ENCODE data around the gene GDF2.

GDF2 gene

DNA sequence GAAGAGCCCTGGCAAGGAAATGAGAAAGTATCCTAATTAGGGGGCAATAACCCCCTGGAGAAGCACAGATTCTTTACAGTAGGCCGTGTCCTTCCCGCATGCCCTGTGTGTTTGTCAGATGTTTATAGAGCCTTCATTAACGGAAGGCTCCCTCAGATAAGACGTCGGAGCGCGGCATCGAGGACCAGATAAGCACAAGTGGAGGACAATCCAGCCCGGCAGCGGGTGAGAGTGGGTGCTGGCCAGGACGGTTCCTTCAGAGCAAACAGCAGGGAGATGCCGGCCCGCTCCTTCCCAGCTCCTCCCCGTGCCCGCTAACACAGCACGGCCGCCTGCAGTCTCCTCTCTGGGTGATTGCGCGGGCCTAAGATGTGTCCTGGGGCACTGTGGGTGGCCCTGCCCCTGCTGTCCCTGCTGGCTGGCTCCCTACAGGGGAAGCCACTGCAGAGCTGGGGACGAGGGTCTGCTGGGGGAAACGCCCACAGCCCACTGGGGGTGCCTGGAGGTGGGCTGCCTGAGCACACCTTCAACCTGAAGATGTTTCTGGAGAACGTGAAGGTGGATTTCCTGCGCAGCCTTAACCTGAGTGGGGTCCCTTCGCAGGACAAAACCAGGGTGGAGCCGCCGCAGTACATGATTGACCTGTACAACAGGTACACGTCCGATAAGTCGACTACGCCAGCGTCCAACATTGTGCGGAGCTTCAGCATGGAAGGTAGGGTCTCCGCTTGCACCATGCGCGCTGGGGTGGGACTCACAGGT is at the start of gene GDF2:
TSS of gene GDF2 (plus strand) at position 155 of the 762 bp plus-strand sequence. CDS start at position 370, 215 bp downstream.
- H3K4me3 ChIP-seq (ENCODE audit: low read depth, low read length), result no peak within 1 kb of the TSS
- TF ChIP-seq, protein P1, sequence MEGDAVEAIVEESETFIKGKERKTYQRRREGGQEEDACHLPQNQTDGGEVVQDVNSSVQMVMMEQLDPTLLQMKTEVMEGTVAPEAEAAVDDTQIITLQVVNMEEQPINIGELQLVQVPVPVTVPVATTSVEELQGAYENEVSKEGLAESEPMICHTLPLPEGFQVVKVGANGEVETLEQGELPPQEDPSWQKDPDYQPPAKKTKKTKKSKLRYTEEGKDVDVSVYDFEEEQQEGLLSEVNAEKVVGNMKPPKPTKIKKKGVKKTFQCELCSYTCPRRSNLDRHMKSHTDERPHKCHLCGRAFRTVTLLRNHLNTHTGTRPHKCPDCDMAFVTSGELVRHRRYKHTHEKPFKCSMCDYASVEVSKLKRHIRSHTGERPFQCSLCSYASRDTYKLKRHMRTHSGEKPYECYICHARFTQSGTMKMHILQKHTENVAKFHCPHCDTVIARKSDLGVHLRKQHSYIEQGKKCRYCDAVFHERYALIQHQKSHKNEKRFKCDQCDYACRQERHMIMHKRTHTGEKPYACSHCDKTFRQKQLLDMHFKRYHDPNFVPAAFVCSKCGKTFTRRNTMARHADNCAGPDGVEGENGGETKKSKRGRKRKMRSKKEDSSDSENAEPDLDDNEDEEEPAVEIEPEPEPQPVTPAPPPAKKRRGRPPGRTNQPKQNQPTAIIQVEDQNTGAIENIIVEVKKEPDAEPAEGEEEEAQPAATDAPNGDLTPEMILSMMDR (IDR thresholded peaks at IDR 0.05; ENCODE audit: low read depth, low read length), result no peak

GRCh38 chr10:47276071-47276470 is 46.2 kb upstream of the GDF2 start:
- TF ChIP-seq, protein P1 (IDR thresholded peaks at IDR 0.05; ENCODE audit: low read depth, low read length), result no peak
- no peak overlapping the region for H3K4me3 ChIP-seq (ENCODE audit: low read depth, low read length)

DNA sequence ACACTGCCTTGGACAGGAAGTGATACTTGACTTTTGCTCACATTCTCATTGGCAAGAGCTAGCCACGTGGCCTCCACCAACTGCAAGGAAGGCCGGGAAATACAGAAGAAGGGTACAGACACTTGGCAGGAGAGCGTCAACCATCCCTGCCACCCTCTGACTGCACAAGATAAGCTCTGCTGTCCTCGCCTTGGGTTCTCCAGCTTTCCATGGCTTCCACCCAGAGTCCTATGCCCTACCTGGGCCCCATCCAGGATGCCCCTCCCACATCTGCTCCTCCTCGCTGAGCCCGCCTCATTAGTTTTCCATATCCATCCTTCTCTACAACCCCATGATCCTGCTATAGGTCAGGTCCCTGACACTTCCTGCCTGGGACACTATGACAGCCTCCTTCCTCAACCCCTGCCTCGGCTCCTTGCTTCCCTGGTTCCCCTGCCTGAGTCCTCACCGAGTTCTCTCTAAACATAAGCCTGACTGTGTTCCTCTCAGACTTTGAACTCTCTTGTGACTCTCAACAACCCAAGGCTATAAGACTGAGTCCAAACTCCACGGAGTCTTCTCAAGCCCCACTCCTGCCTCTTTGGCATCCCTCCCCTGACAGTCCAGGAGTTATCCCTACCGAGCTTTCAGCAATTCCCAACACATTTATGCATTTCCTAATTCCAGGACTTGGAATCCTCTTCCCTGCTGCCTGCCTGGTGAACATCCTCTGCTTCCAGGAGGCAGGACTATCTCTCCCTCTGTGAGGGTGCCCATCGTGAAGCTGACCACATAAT is 45.5 kb upstream of the GDF2 start:
- H3K4me3 ChIP-seq (ENCODE audit: low read depth, low read length), result no peak overlapping the region

DNA sequence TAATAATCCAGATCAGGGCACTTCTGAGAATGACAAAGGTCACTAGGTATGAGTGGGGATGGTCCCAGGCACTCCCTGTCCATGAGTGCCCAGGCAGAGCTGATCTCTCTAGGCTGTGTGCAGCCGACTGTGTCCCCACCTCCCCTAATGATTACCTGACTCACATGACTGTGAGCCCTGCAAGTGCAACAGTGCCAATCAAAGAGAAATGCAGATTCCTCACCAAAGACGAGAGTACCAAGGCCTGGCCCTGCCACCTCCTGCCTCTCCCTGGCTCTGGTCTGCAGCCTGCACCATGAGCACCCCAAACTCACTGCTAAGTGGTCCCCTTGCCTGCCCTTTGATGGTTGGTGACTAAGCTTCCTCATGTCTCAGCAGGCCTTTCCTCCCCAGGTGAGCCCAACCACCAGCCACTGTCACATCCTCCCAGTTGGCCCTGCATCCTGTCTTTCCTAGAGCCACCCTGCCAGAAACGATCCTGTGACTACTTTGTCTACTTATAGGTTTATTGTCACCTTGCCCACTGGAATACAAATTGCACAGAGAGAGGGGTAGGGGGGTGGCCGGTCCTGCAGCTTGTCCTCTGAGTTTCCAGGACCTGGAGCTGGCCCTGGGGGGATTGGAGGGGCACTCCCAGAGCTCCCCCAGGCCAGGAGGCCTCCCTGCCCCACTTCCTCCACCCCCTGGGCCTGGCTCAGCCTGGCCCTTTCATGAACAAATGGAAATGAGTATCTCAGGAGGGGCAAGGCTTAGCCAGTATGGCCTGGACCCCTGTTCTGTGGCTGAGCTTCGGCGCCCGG is 44.7 kb upstream of the GDF2 start:
- no peak overlapping the region for H3K4me3 ChIP-seq (ENCODE audit: low read depth, low read length)
- TF ChIP-seq, protein P1 (IDR thresholded peaks at IDR 0.05; ENCODE audit: low read depth, low read length), result no peak

More for the DNA sequence above, 45.5 kb upstream of the GDF2 start:
- TF ChIP-seq, protein P1 (IDR thresholded peaks at IDR 0.05; ENCODE audit: low read depth, low read length), result no peak

- no peak overlapping the region for H3K4me3 ChIP-seq (ENCODE audit: low read depth, low read length)
- TF ChIP-seq, protein P1 (IDR thresholded peaks at IDR 0.05; ENCODE audit: low read depth, low read length), result no peak
Measured at GRCh38 chr10:47278152-47278473, 44.1 kb upstream of the GDF2 start.

DNA sequence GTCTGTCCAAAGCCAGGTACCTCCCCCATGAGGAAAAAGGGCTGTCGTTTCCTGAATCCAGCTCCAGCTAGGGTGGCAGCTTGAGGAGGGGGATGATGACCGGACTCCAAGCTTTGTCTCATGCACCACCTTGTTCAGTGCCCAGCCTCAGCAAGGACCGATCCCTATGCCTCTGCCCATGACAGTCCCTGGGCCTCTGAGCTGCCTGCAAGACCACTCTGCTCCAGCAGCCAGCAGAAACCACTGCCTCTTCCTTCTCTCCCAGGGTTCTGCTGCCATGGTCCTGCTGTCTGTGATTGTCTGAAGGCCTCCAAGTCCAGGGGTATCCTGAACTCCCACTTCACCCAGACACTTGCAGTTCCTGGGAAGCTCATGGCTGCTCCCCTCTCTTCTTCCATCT is 43.5 kb upstream of the GDF2 start:
- TF ChIP-seq, protein P1 (IDR thresholded peaks at IDR 0.05; ENCODE audit: low read depth, low read length), result no peak
- H3K4me3 ChIP-seq (ENCODE audit: low read depth, low read length), result no peak overlapping the region

All from WI38 (cell line).